ENCODE results near the gene MED12L. TPM values are rescaled to one million over a fixed set of nuclear protein-coding genes. Genes with fewer than 3 reads are reported as not detected.
A peak's percentile ranks its signal among the peaks of the same experiment; 100 is the strongest.

Gene MED12L
- total RNA-seq, 4 donors from 2014 or later, result 0.15 to 0.37 (median 0.22) TPM

DNA sequence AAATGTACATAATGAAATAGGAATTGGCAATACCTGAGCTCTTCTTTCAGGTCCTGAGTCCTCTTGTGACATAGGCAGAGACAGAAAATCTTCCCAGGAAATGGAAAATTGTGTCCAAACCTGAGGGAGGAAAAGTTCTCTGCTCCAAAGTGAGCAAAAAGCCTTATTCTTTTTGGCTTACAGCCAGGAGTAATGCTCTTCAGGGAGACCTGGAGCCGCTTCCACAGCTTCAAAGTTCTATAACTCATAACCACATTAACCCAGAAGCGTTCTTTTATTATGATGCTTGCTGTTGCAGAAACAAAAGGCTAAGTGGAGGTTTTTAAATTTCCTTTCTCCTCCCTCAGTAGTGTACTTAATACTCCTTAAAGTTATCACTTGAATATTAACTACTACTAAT is 374.8 kb downstream of the MED12L start:
- intact Hi-C loops (cut with DNase I; ENCODE audit: low total_unique reads), result no loop called here
- no peak for DNase-seq (ENCODE audit: low spot score in 2 of 2)

DNA sequence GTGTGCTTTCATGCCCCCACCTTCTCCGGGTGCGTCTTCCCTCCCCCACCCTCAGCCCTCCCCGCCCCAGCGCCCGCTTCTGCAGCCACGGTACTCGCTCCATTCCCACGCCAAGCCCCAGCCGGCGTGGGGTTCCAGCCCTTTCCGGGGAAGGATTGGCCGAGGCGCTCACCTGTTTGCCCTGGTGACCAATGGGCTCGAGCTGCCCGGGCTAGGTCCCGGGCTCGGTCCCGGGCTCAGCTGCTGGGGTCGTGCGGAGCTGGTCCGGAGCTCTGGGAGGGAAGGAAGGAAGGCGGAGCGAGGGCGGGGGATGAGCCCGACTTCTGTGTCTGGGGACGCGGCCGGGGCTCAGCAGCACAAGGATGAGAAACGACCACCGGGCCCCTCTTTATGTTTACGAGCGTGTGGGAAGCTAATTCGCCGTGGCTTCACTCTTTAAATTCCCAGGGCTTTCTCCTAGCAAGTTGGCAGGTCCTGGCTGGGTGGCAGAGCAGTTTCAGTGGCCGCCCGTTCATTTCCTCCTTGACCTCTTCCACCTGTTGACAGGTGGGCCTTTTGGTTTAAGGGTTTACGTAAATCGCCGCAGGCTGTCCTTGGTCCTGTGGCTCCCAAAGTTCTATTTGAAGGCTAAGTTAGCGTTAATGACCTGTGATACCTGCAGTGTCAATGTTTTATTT is 375.4 kb downstream of the MED12L start, which contains the start of gene IGSF10:
Gene IGSF10, minus strand, starts transcription at position 288 of the 677 bp plus-strand sequence. CDS start 2,352 bp downstream, outside the sequence.
- intact Hi-C loops (cut with DNase I; ENCODE audit: low total_unique reads), result no loop called here

More for the DNA sequence above, 374.8 kb downstream of the MED12L start:
- TF ChIP-seq, protein P1, sequence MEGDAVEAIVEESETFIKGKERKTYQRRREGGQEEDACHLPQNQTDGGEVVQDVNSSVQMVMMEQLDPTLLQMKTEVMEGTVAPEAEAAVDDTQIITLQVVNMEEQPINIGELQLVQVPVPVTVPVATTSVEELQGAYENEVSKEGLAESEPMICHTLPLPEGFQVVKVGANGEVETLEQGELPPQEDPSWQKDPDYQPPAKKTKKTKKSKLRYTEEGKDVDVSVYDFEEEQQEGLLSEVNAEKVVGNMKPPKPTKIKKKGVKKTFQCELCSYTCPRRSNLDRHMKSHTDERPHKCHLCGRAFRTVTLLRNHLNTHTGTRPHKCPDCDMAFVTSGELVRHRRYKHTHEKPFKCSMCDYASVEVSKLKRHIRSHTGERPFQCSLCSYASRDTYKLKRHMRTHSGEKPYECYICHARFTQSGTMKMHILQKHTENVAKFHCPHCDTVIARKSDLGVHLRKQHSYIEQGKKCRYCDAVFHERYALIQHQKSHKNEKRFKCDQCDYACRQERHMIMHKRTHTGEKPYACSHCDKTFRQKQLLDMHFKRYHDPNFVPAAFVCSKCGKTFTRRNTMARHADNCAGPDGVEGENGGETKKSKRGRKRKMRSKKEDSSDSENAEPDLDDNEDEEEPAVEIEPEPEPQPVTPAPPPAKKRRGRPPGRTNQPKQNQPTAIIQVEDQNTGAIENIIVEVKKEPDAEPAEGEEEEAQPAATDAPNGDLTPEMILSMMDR (IDR thresholded peaks at IDR 0.05), result no peak
- TF ChIP-seq POLR2A (IDR thresholded peaks at IDR 0.05), result no peak
- 42 to 48% methylated on average over 2 of the region's 2 CpGs for WGBS, 2 donors
- no peak overlapping the region for H3K4me3 ChIP-seq (ENCODE audit: low read depth, poor library complexity, severe bottlenecking)

DNA sequence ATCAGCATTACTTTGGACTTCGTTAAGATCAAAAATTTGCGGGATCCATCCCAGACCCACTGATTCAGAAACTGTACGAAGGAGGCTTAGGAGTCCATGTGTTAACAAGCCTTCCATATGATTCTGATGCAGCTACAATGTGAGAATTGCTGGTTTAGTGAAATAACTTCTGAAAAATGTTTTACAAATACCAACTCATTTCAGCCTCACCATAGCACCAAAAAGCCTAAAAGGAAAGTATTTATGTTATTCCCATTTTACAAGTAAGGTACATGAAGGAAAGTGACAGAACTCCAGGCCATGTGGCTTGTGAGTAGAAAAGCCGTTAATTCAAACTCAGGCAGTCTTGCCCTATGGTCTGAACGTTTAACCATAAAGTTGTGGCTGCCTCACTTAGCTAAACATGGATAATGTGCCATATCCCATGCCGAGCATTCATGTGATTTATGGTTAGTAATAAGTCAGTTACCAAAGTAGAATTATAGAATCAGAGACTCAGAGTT is 376.9 kb downstream of the MED12L start:
- H3K4me3 ChIP-seq (ENCODE audit: low read depth, poor library complexity, severe bottlenecking), result no peak overlapping the region
- no peak for DNase-seq (ENCODE audit: low spot score in 2 of 2)
- no peak for TF ChIP-seq POLR2A (IDR thresholded peaks at IDR 0.05)
- TF ChIP-seq, protein P1 (IDR thresholded peaks at IDR 0.05), result no peak
- WGBS, 2 donors, result 77 to 80% methylated on average over 6 of the region's 6 CpGs
- intact Hi-C loops (cut with DNase I; ENCODE audit: low total_unique reads), result no loop called here

More for the DNA sequence above, 375.4 kb downstream of the MED12L start, which contains the start of gene IGSF10:
- 14 to 18% methylated on average over 40 of the region's 40 CpGs for WGBS, 2 donors
- TF ChIP-seq POLR2A (IDR thresholded peaks at IDR 0.05), result no peak
- TF ChIP-seq, protein P1 (IDR thresholded peaks at IDR 0.05), result no peak
- H3K4me3 ChIP-seq (ENCODE audit: low read depth, poor library complexity, severe bottlenecking), result peak within 1 kb of the TSS; percentile 42
- no peak for DNase-seq (ENCODE audit: low spot score in 2 of 2)

DNA sequence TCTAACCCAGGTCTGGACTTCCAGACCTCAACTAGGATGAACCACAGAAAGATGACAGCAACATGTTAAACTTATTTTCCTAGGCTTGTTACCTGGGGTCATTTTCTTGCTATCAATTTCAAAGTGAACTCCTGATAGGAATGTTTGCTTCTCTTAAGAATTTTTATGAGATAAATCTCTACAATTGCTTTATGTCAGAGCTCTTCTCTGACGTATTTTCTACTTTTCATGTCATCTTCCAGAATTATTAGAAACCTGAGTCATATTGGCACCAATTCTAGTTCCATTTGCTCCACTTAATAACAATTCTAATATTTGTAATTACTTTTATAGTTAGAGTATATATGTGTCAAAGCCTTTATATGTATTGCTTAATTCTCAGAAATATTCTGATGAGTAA is 377.5 kb downstream of the MED12L start:
- TF ChIP-seq POLR2A (IDR thresholded peaks at IDR 0.05), result no peak
- 31 to 70% methylated on average over 1 of the region's 1 CpG for WGBS, 2 donors
- intact Hi-C loops (cut with DNase I; ENCODE audit: low total_unique reads), result no loop called here
- no peak overlapping the region for H3K4me3 ChIP-seq (ENCODE audit: low read depth, poor library complexity, severe bottlenecking)
- no peak for DNase-seq (ENCODE audit: low spot score in 2 of 2)

DNA sequence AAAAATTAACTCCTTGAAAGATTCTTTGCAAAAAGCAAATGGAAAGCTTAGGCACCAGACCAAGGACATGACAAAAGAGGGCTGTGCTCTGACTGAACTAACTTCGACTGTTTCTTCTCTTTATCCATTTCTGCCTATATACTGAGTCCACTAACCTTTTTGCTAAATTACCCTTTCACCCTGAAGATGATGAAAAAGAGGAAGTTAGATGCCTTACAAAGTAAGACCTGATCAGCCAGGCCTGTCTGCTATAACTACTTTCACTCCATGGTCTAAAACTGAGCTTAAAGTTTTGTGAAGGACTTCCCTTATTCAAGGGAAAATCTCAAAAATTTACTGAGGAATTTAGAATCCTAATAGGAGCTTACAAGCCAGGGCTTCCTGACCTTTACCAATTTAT is 381.6 kb downstream of the MED12L start:
- 95 to 97% methylated on average over 1 of the region's 1 CpG for WGBS, 2 donors
- no peak for DNase-seq (ENCODE audit: low spot score in 2 of 2)
- TF ChIP-seq POLR2A (IDR thresholded peaks at IDR 0.05), result no peak
- TF ChIP-seq, protein P1 (IDR thresholded peaks at IDR 0.05), result no peak
- intact Hi-C loops (cut with DNase I; ENCODE audit: low total_unique reads), result no loop called here
- H3K4me3 ChIP-seq (ENCODE audit: low read depth, poor library complexity, severe bottlenecking), result no peak overlapping the region

DNA sequence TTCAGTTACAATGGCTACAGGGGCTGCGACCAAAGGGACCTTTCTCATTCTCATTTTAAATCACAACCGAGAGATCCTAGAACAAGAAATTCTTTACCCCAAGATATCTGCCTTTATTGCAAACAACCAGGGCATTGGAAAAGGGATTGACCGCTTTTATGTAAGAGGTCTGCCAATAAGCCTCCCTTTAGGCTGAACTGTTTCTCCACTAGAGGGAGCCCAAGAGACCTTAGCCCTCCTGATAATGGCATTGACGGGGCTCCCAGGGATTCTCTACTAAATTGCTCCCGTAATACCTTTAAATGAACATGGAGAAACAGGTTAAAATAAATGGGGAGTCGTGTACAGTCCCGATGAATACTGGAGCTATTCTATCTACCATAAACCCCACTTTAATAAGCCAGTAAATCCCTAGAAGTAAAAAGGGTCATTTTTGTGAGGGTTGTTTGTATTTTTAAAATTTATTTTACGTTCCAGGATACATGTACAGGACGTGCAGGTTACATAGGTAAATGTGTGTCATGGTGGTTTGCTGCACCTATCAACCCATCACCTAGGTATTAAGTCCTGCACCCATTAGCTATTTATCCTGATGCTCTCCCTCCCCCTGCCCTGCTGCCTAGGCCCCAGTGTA is 382.9 kb downstream of the MED12L start:
- WGBS, 2 donors, result 53 to 61% methylated on average over 9 of the region's 9 CpGs
- intact Hi-C loops (cut with DNase I; ENCODE audit: low total_unique reads), result no loop called here
- H3K4me3 ChIP-seq (ENCODE audit: low read depth, poor library complexity, severe bottlenecking), result no peak overlapping the region
- DNase-seq (ENCODE audit: low spot score in 2 of 2), result peak in 1 of 2 donors; percentile 19
- TF ChIP-seq, protein P1 (IDR thresholded peaks at IDR 0.05), result peak in 1 of 3 donors; percentile 17
- TF ChIP-seq POLR2A (IDR thresholded peaks at IDR 0.05), result no peak

Measured in lower leg skin (tissue), 4 donors.